Measurements from ENCODE around the gene KDM2B.

KDM2B gene

GRCh38 chr12:121568971-121569751 is 11.7 kb downstream of the KDM2B start:
- CTCF ChIA-PET = interaction anchor here (1.0 to 1.5 kb wide), 4 partner anchors 9 to 99 kb away, joined by 3 read pairs; no protein-coding TSS in a partner anchor
- POLR2A ChIA-PET = interaction anchor here (0.7 kb wide), 1 partner anchor 1070 kb away, joined by 3 read pairs; no protein-coding TSS in a partner anchor
- no peak for DNase-seq (ENCODE audit: extremely low spot score)
- no peak for TF ChIP-seq CTCF (IDR thresholded peaks at IDR 0.05; ENCODE audit: control extremely low read depth, extremely low read depth, low read depth, missing control alignments)

GRCh38 chr12:121568518-121568917 is 12.3 kb downstream of the KDM2B start:
- CTCF ChIA-PET = interaction anchor here (1.3 to 1.5 kb wide), 2 partner anchors 9 to 100 kb away, joined by 3 read pairs; no protein-coding TSS in a partner anchor
- no peak for TF ChIP-seq CTCF (IDR thresholded peaks at IDR 0.05; ENCODE audit: control extremely low read depth, extremely low read depth, low read depth, missing control alignments)
- POLR2A ChIA-PET = no interaction called here
- DNase-seq (ENCODE audit: extremely low spot score) = no peak

GRCh38 chr12:121565076-121565475 is 15.7 kb downstream of the KDM2B start:
- no peak for DNase-seq (ENCODE audit: extremely low spot score)
- CTCF ChIA-PET = interaction anchor here (0.6 to 2.3 kb wide), 4 partner anchors 9 to 52 kb away, joined by 3 to 12 read pairs (median 4); no protein-coding TSS in a partner anchor
- no peak for TF ChIP-seq CTCF (IDR thresholded peaks at IDR 0.05; ENCODE audit: control extremely low read depth, extremely low read depth, low read depth, missing control alignments)
- POLR2A ChIA-PET = no interaction called here

GRCh38 chr12:121562488-121562887 is 18.3 kb downstream of the KDM2B start:
- ChIA-PET POLR2A (interaction anchor here (0.6 to 0.8 kb wide), 2 partner anchors 16 to 876 kb away, joined by 3 to 5 read pairs; no protein-coding TSS in a partner anchor), CTCF (interaction anchor here (0.7 to 1.7 kb wide), 4 partner anchors 9 to 49 kb away, joined by 3 to 7 read pairs (median 4); no protein-coding TSS in a partner anchor)
- DNase-seq (ENCODE audit: extremely low spot score) = no peak
- no peak for TF ChIP-seq CTCF (IDR thresholded peaks at IDR 0.05; ENCODE audit: control extremely low read depth, extremely low read depth, low read depth, missing control alignments)

- DNase-seq (ENCODE audit: extremely low spot score) = no peak
- TF ChIP-seq CTCF (IDR thresholded peaks at IDR 0.05; ENCODE audit: control extremely low read depth, extremely low read depth, low read depth, missing control alignments) = no peak
- ChIA-PET POLR2A (interaction anchor here (0.6 kb wide), 1 partner anchor 88 kb away, joined by 6 read pairs; no protein-coding TSS in a partner anchor), CTCF (interaction anchor here (0.7 to 1.2 kb wide), 4 partner anchors 8 to 22 kb away, joined by 3 to 4 read pairs (median 4); no protein-coding TSS in a partner anchor)
Observed at GRCh38 chr12:121561009-121561395, 19.8 kb downstream of the KDM2B start.

- DNase-seq (ENCODE audit: extremely low spot score) = peak; percentile 73
- ChIA-PET POLR2A (interaction anchor here (0.6 kb wide), 1 partner anchor 89 kb away, joined by 6 read pairs; no protein-coding TSS in a partner anchor), CTCF (interaction anchor here (0.7 to 1.8 kb wide), 7 partner anchors 8 to 234 kb away, joined by 3 to 4 read pairs (median 3); partner anchors contain the start of gene RHOF)
- TF ChIP-seq CTCF (IDR thresholded peaks at IDR 0.05; ENCODE audit: control extremely low read depth, extremely low read depth, low read depth, missing control alignments) = no peak
Observed at GRCh38 chr12:121560392-121561008, 20.3 kb downstream of the KDM2B start.

Data from GM10248 (cell line).